ENCODE data around the gene SMIM7.

DNA sequence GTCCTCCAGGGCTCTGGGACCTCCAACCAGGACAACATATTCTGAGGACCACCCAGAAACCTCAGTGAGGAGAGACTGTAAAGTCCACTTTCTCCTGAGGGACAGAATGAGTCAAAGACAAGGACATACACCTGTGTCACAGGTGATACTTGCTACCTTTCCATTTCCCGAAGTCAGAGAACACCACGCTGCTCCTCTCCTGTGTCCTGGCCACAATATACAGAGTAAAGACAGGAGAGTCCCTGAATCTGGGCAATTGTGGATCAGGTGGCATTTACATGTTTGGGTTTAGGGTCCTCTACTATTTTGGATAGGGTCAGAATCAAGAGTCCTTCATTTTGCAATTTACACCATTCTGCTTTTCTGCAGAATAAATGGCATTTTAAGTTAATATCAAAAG is 36.9 kb downstream of the SMIM7 start:
- TF ChIP-seq, protein P1, sequence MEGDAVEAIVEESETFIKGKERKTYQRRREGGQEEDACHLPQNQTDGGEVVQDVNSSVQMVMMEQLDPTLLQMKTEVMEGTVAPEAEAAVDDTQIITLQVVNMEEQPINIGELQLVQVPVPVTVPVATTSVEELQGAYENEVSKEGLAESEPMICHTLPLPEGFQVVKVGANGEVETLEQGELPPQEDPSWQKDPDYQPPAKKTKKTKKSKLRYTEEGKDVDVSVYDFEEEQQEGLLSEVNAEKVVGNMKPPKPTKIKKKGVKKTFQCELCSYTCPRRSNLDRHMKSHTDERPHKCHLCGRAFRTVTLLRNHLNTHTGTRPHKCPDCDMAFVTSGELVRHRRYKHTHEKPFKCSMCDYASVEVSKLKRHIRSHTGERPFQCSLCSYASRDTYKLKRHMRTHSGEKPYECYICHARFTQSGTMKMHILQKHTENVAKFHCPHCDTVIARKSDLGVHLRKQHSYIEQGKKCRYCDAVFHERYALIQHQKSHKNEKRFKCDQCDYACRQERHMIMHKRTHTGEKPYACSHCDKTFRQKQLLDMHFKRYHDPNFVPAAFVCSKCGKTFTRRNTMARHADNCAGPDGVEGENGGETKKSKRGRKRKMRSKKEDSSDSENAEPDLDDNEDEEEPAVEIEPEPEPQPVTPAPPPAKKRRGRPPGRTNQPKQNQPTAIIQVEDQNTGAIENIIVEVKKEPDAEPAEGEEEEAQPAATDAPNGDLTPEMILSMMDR (IDR thresholded peaks at IDR 0.05) = no peak
- no peak for TF ChIP-seq POLR2A (IDR thresholded peaks at IDR 0.05)
- no peak for TF ChIP-seq POLR2AphosphoS5 (IDR thresholded peaks at IDR 0.05)
